Measurements from ENCODE around the gene UTP18. TPM values are rescaled to one million over a fixed set of nuclear protein-coding genes. Genes with fewer than 3 reads are reported as not detected.
"Not testable (repeated sequence)": the region's sequence is repeated elsewhere in the genome, so short reads cannot be mapped to it uniquely, and the experiment has no call there.

UTP18 gene
- total RNA-seq, 1 donor from 2014 or later = 80.6 TPM

GRCh38 chr17:51272812-51273211 lies 12.5 kb downstream of the UTP18 start:
- DNase-seq (ENCODE audit: low read depth) = no peak
- no peak overlapping the region for H3K4me3 ChIP-seq (ENCODE audit: low read depth, low read length)
- TF ChIP-seq CTCF (conservative IDR thresholded peaks at IDR 0.05; ENCODE audit: low read depth, low read length) = no peak

DNA sequence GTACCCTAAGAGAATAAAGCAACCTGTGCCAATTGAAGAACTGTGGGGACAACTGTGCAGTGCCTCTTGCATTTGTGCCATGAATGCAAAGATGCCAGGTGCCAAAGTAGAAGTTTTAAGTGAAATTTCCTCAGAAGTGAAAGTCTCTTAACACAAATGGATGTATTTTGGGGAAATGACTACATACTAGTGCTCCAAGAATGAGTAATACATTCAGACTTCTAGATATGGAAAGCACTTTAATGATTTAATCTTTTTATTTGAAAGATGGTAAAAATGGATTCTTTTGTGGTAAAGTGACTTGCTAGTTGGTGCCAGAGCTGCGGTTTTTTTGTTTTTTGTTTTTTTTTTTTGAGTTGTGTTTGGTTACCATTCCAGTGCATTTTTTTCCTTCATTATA lies 15.0 kb downstream of the UTP18 start:
- no peak for DNase-seq (ENCODE audit: low read depth)
- TF ChIP-seq CTCF (conservative IDR thresholded peaks at IDR 0.05; ENCODE audit: low read depth, low read length) = no peak
- no peak overlapping the region for H3K4me3 ChIP-seq (ENCODE audit: low read depth, low read length)

- no peak for DNase-seq (ENCODE audit: low read depth)
- no peak overlapping the region for H3K4me3 ChIP-seq (ENCODE audit: low read depth, low read length)
- no peak for TF ChIP-seq CTCF (conservative IDR thresholded peaks at IDR 0.05; ENCODE audit: low read depth, low read length)
Observed at GRCh38 chr17:51279183-51279582, 18.8 kb downstream of the UTP18 start.

DNA sequence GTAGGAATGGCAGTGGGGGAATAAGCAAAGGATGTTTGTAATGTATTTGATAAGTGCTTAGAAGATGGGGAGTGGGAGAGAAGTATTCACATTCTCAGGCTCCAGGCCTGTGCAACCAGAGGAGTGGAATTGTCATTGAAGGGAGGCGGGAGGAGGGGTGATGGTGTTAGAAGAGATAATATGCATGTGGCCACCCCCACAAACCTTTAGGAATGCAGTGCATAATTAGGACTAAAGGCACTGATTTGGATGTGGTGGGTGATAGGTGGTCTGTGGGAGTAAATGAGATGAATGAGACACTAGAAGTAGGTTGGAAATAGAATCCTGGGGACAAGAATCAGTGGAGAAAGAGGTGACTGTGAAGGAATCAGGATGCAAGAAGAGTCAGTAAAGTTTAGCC lies 27.1 kb downstream of the UTP18 start:
- TF ChIP-seq CTCF (conservative IDR thresholded peaks at IDR 0.05; ENCODE audit: low read depth, low read length) = no peak
- H3K4me3 ChIP-seq (ENCODE audit: low read depth, low read length) = no peak overlapping the region
- DNase-seq (ENCODE audit: low read depth) = no peak

DNA sequence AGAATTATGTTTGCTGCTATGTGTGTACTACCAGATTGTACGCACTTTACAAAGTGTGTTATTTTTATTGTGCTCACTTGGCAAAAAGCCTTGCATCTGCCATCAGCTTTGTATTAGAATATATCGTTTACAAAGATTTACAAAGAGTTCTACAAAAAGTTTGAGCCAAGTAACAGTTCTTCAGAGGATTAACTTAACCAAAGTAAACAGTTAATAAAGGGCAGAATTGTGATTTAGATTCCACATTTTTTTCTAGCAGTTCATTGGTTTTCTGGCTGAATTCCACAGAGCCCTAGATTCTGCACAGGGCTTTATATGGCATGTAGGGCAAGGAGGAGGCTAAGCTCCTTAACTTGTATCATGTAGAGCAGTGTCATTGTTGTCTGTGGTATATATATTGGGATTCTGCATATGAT lies 29.4 kb downstream of the UTP18 start:
- no peak for TF ChIP-seq CTCF (conservative IDR thresholded peaks at IDR 0.05; ENCODE audit: low read depth, low read length)
- DNase-seq (ENCODE audit: low read depth) = no peak
- no peak overlapping the region for H3K4me3 ChIP-seq (ENCODE audit: low read depth, low read length)

GRCh38 chr17:51294338-51294737 lies 34.0 kb downstream of the UTP18 start:
- not testable (repeated sequence) for DNase-seq (ENCODE audit: low read depth); H3K4me3 ChIP-seq (ENCODE audit: low read depth, low read length)

DNA sequence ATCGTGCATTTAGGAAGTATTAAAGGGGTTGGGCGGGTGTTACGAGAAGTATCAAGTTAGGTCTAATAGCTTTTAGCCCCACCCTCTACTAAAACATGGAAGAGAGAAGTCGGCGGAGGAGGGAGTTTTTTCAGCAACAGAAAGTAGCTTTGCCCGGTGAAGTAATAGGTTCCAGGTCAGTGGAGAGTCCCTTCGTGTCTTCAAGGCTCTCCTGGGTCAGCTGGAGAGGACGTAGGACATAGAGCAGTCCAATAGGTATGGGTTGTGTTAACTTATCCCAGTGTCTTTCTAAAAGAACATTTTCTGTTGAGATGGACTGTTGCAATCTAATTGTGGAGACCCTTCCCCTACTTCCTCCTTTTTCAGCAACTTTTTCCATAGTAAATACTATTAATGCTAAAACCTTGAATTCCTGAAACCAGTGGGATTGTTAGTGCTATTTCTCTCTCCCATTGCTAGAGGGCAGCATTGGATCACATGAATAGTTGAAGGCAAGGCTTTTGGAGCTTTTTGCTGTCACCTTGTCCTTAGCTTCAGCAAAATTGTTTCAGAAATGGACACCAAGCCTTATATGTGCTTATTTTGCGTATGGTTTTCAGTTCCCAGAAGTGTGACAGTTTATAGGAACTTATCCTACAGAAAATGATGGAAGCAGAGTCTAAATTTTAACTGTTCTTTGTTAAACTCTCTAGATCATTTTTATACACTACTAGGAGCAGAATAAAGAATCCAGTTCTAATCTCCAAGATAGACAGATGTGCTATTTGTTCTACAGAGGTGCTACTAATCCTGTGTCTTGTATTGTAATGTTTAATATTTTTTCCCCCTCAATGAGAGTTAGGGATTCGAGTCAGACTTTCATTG lies 38.4 kb downstream of the UTP18 start:
- peak; percentile 16 for DNase-seq (ENCODE audit: low read depth)
- H3K4me3 ChIP-seq (ENCODE audit: low read depth, low read length) = no peak overlapping the region
- peak; percentile 84 for TF ChIP-seq CTCF (conservative IDR thresholded peaks at IDR 0.05; ENCODE audit: low read depth, low read length)

Data from epithelial cell of proximal tubule (primary cell).